DND-41 (cell line): ENCODE measurements around the gene NEK9.

ENCODE experiments used
- ATAC-seq: fragments of 200-7000 bp; cut with Tn5 transposase; 3 replicates; pipeline ENCODE4 v1.9.1; 2021; ENCODE audit warnings: low read depth; ENCODE audit not compliant: insufficient read depth
- DNase-seq: peaks from one replicate; pipeline ENCODE4 v3.0.0-alpha.2; 2020
- H2AFZ ChIP-seq: 2 replicates; pipeline ENCODE4 v1.6.0; 2012; ENCODE audit warnings: low read depth, low read length
- H3K27ac ChIP-seq: 2 replicates; pipeline ENCODE4 v1.5.1; 2012; ENCODE audit warnings: low read length, inconsistent platforms
- H3K27me3 ChIP-seq: fragments of 200-600 bp; sonication (generic); 2 replicates; pipeline ENCODE4 v1.6.0; 2012; ENCODE audit warnings: low read length, mild to moderate bottlenecking, inconsistent platforms; ENCODE audit not compliant: insufficient read depth, poor library complexity
- H3K36me3 ChIP-seq: 2 replicates; pipeline ENCODE4 v1.5.1; 2012; ENCODE audit warnings: low read length, inconsistent platforms; ENCODE audit not compliant: insufficient read depth
- H3K4me1 ChIP-seq: 2 replicates; pipeline ENCODE4 v1.5.1; 2012; ENCODE audit warnings: mild to moderate bottlenecking, low read length; ENCODE audit not compliant: insufficient read depth
- H3K4me2 ChIP-seq: 2 replicates; pipeline ENCODE4 v1.6.0; 2012; ENCODE audit warnings: mild to moderate bottlenecking, moderate library complexity, low read length, inconsistent platforms; ENCODE audit not compliant: insufficient read depth
- H3K4me3 ChIP-seq, 2 experiments: fragments of 200-600 bp in 1 of 2; shearing (Covaris generic) in 1 of 2; 2 replicates each; pipeline ENCODE4 v1.5.1; 2012 to 2016; ENCODE audit warnings: inconsistent platforms in 2 of 2, low read length in 2 of 2, mild to moderate bottlenecking in 2 of 2, low read depth in 1 of 2, moderate library complexity in 1 of 2
- H3K79me2 ChIP-seq: 2 replicates; pipeline ENCODE4 v1.6.0; 2012; ENCODE audit warnings: low read length, inconsistent platforms; ENCODE audit not compliant: insufficient read depth
- H3K9ac ChIP-seq: 2 replicates; pipeline ENCODE4 v1.6.0; 2012; ENCODE audit warnings: low read depth, mild to moderate bottlenecking, inconsistent platforms, low read length, moderate library complexity
- H3K9me3 ChIP-seq: 2 replicates; pipeline ENCODE4 v1.5.1; 2012; ENCODE audit warnings: low read length, moderate library complexity, mild to moderate bottlenecking, inconsistent platforms; ENCODE audit not compliant: insufficient read depth, severe bottlenecking
- H4K20me1 ChIP-seq: 2 replicates; pipeline ENCODE4 v1.6.0; 2012; ENCODE audit warnings: low read length; ENCODE audit not compliant: insufficient read depth
- CTCF ChIP-seq: IDR thresholded peaks from 2 replicates; pipeline ENCODE4 v1.5.1; 2012; ENCODE audit warnings: borderline replicate concordance, low read length, moderate library complexity, mild to moderate bottlenecking; ENCODE audit not compliant: poor library complexity, severe bottlenecking; ENCODE audit errors: extremely low read depth
- EZH2 ChIP-seq: IDR thresholded peaks from 3 replicates; pipeline ENCODE4 v1.6.1; 2012; ENCODE audit warnings: borderline replicate concordance, low read depth, mild to moderate bottlenecking, moderate library complexity, low read length, inconsistent platforms; ENCODE audit not compliant: severe bottlenecking

NEK9 gene

GRCh38 chr14:75126679-75127473 lies at the start of gene NEK9:
Gene NEK9, minus strand, starts transcription at chr14:75127048. Its CDS starts 127 bp downstream, at chr14:75126921.
- DNase-seq (peak; percentile 90), ATAC-seq (peak; percentile 94)
- H3K4me2 ChIP-seq = peak within 1 kb of the TSS; percentile 77
- H3K36me3 ChIP-seq = peaks cover 17% of the 10 kb centered on the region
- peaks cover 27% of the 10 kb centered on the region for H3K4me1 ChIP-seq
- H3K9me3 ChIP-seq = no peaks in the 10 kb centered on the region
- peaks cover 45% of the 10 kb centered on the region for H3K79me2 ChIP-seq
- TF ChIP-seq EZH2 (no peak), CTCF (peak; percentile 2)
- peak within 1 kb of the TSS; percentile 91 for H3K9ac ChIP-seq
- no peaks in the 10 kb centered on the region for H4K20me1 ChIP-seq
- peak within 1 kb of the TSS; percentile 94 for H2AFZ ChIP-seq
- H3K27me3 ChIP-seq = no peaks in the 10 kb centered on the region
- peak within 1 kb of the TSS; percentile 63 to 81 for H3K4me3 ChIP-seq
- H3K27ac ChIP-seq = peak within 1 kb of the TSS; percentile 91

GRCh38 chr14:75176142-75176820 lies 49.4 kb upstream of the NEK9 start, which contains the start of gene TMED10:
Gene TMED10, minus strand, starts transcription at chr14:75176612. Its CDS starts 33 bp downstream, at chr14:75176579.
- peak; percentile 88 for DNase-seq
- peak; percentile 79 for ATAC-seq
- H3K4me3 ChIP-seq = peak within 1 kb of the TSS; percentile 63 to 98
- no peaks in the 10 kb centered on the region; the same call in 1 of the 2 replicates for H3K36me3 ChIP-seq
- peaks cover 51% of the 10 kb centered on the region for H3K79me2 ChIP-seq
- H3K4me1 ChIP-seq = peaks cover 37% of the 10 kb centered on the region
- H3K27me3 ChIP-seq = peaks cover 3% of the 10 kb centered on the region
- peaks cover 33% of the 10 kb centered on the region for H4K20me1 ChIP-seq
- TF ChIP-seq EZH2 (no peak), CTCF (peak; percentile 22)
- H3K4me2 ChIP-seq = peak within 1 kb of the TSS; percentile 79
- H3K27ac ChIP-seq = peak within 1 kb of the TSS; percentile 99
- peak within 1 kb of the TSS; percentile 97 for H3K9ac ChIP-seq
- H3K9me3 ChIP-seq = no peaks in the 10 kb centered on the region
- peak within 1 kb of the TSS; percentile 92 for H2AFZ ChIP-seq

GRCh38 chr14:75175677-75176141 lies 48.9 kb upstream of the NEK9 start:
- TF ChIP-seq CTCF (no peak), EZH2 (no peak)
- Histone ChIP-seq H2AFZ (peak overlapping the region; percentile 92), H3K36me3 (no peaks in the 10 kb centered on the region; the same call in 1 of the 2 replicates), H3K4me2 (peak overlapping the region; percentile 79), H3K9me3 (no peaks in the 10 kb centered on the region), H3K79me2 (peaks cover 57% of the 10 kb centered on the region), H4K20me1 (peaks cover 38% of the 10 kb centered on the region), H3K4me1 (peaks cover 37% of the 10 kb centered on the region), H3K27me3 (peaks cover 3% of the 10 kb centered on the region), H3K9ac (peak overlapping the region; percentile 97), H3K4me3 (peak overlapping the region; percentile 63 to 98), H3K27ac (peak overlapping the region; percentile 99)
- DNase-seq = no peak
- ATAC-seq = peak; percentile 12
